CD14-positive monocyte (primary cell): ENCODE measurements around the gene IL17C. TPM values are rescaled to one million over a fixed set of nuclear protein-coding genes. Genes with fewer than 3 reads are reported as not detected.
A peak's percentile ranks its signal among the peaks of the same experiment; 100 is the strongest.
"Not testable (repeated sequence)": the region's sequence is repeated elsewhere in the genome, so short reads cannot be mapped to it uniquely, and the experiment has no call there.

Source experiments
- DNase-seq, 3 donors: peaks; one replicate each; pipeline ENCODE4 v3.0.0-alpha.2; 2011 to 2022
- H2AFZ ChIP-seq: 2 replicates; pipeline ENCODE4 v1.6.0; 2012; ENCODE audit warnings: mild to moderate bottlenecking, low read depth, low read length, inconsistent platforms; ENCODE audit not compliant: insufficient read depth, poor library complexity, severe bottlenecking
- H3K27ac ChIP-seq, 2 donors: 1 replicate in 1 of 2; 2 replicates in 1 of 2; pipeline ENCODE4 v1.5.1; 2012 to 2013; ENCODE audit warnings: low read length in 2 of 2, control low read depth in 1 of 2, inconsistent platforms in 1 of 2, low read depth in 1 of 2, mild to moderate bottlenecking in 1 of 2
- H3K27me3 ChIP-seq, 2 donors: one replicate each; pipeline versions ENCODE4 v1.6.0 to v1.6.1; 2011 to 2013; ENCODE audit warnings: low read length in 2 of 2; ENCODE audit not compliant: control insufficient read depth in 2 of 2, insufficient read depth in 2 of 2
- H3K36me3 ChIP-seq, 2 donors: replicated peaks in 1 of 2; 1 replicate in 1 of 2; 2 replicates in 1 of 2; pipeline versions ENCODE4 v1.5.1 to v1.6.1; 2012 to 2013; ENCODE audit warnings: low read length in 2 of 2, control low read depth in 1 of 2, inconsistent platforms in 1 of 2, mild to moderate bottlenecking in 1 of 2; ENCODE audit not compliant: insufficient read depth in 2 of 2, control insufficient read depth in 1 of 2
- H3K4me1 ChIP-seq, 2 donors: 1 replicate in 1 of 2; 2 replicates in 1 of 2; pipeline versions ENCODE4 v1.5.1 to v1.6.1; 2012 to 2013; ENCODE audit warnings: low read length in 2 of 2, control low read depth in 1 of 2, inconsistent platforms in 1 of 2, mild to moderate bottlenecking in 1 of 2, moderate library complexity in 1 of 2; ENCODE audit not compliant: insufficient read depth in 2 of 2, control insufficient read depth in 1 of 2
- H3K4me2 ChIP-seq: replicated peaks from 2 replicates; pipeline ENCODE3; 2012; ENCODE audit warnings: low read length, moderate library complexity, mild to moderate bottlenecking; ENCODE audit not compliant: poor library complexity, severe bottlenecking; ENCODE audit errors: extremely low read depth
- H3K4me3 ChIP-seq, 3 experiments: fragments of 200-600 bp in 1 of 3; sonication (generic) in 1 of 3; replicated peaks in 1 of 3; 1 replicate in 2 of 3; 2 replicates in 1 of 3; pipeline ENCODE4 v1.5.1; 2011 to 2013; ENCODE audit warnings: low read length in 3 of 3, mild to moderate bottlenecking in 3 of 3, control low read depth in 2 of 3, low read depth in 2 of 3, inconsistent platforms in 1 of 3, moderate library complexity in 1 of 3
- H3K79me2 ChIP-seq: 2 replicates; pipeline ENCODE4 v1.6.0; 2012; ENCODE audit warnings: mild to moderate bottlenecking, control low read depth, inconsistent platforms, low read length, moderate library complexity; ENCODE audit not compliant: insufficient read depth
- H3K9ac ChIP-seq: 2 replicates; pipeline ENCODE4 v1.6.0; 2017; ENCODE audit warnings: low read length, mild to moderate bottlenecking; ENCODE audit not compliant: insufficient read depth, poor library complexity, severe bottlenecking
- H3K9me3 ChIP-seq, 2 donors: replicated peaks in 1 of 2; 1 replicate in 1 of 2; 2 replicates in 1 of 2; pipeline versions ENCODE4 v1.5.1 to v1.6.1; 2012 to 2013; ENCODE audit warnings: low read length in 2 of 2, control low read depth in 1 of 2; ENCODE audit not compliant: control insufficient read depth in 1 of 2, insufficient read depth in 1 of 2
- H4K20me1 ChIP-seq: 2 replicates; pipeline ENCODE4 v1.6.0; 2012; ENCODE audit warnings: mild to moderate bottlenecking, low read length, control low read depth, moderate library complexity; ENCODE audit not compliant: insufficient read depth
- H3K27ac Mint-ChIP-seq, 7 donors: one replicate each; pipeline ENCODE4 v1.8.0; 2020; ENCODE audit warnings: mild to moderate bottlenecking in 7 of 7, mixed read lengths in 7 of 7, moderate library complexity in 6 of 7, inconsistent platforms in 2 of 7
- H3K27me3 Mint-ChIP-seq, 3 donors: one replicate each; pipeline ENCODE4 v1.8.0; 2021 to 2022; ENCODE audit warnings: low read depth in 3 of 3, mild to moderate bottlenecking in 3 of 3, mixed read lengths in 3 of 3, moderate library complexity in 3 of 3, inconsistent platforms in 1 of 3
- H3K36me3 Mint-ChIP-seq, 2 donors: one replicate each; pipeline ENCODE4 v1.8.0; 2020; ENCODE audit warnings: mixed read lengths in 2 of 2, inconsistent platforms in 1 of 2, mild to moderate bottlenecking in 1 of 2
- H3K4me1 Mint-ChIP-seq: one replicate; pipeline ENCODE4 v1.8.0; 2020; ENCODE audit warnings: mild to moderate bottlenecking, mixed read lengths
- H3K4me3 Mint-ChIP-seq, 2 donors: one replicate each; pipeline ENCODE4 v1.8.0; 2020; ENCODE audit warnings: mild to moderate bottlenecking in 2 of 2, mixed read lengths in 2 of 2, moderate library complexity in 1 of 2
- H3K9me3 Mint-ChIP-seq, 7 donors: one replicate each; pipeline ENCODE4 v1.8.0; 2020 to 2022; ENCODE audit warnings: mixed read lengths in 7 of 7, mild to moderate bottlenecking in 6 of 7, moderate library complexity in 6 of 7, inconsistent platforms in 2 of 7
- WGBS: methylation state at CpG from one replicate; pipeline ENCODE4 v1.1.5; 2013; ENCODE audit warnings: missing lambda C conversion rate; ENCODE audit not compliant: insufficient coverage; 5-methylcytosine and 5-hydroxymethylcytosine counted together
- intact Hi-C, 2 donors: fragments of 100-400 bp; cut with micrococcal nuclease; formaldehyde crosslinking; loops; one replicate each; pipeline versions ENCODE4 v1.15.0 to v1.15.1; 2023
- polyA plus RNA-seq, 3 donors: library from polyadenylated mRNA; depleted of rRNA in 1 of 3; unstranded in 2 of 3; stranded (reverse) in 1 of 3; fragments of 300-500 nt in 2 of 3; fragments of >200 nt in 1 of 3; fragmentation: Illumina TruSeq in 2 of 3; gene quantifications; 1 replicate in 2 of 3; 2 replicates in 1 of 3; pipeline ENCODE4 v1.2.3, GENCODE V29; 2012 to 2021
- TF ChIP-seq, protein P1 (sequence below): fragments of 200-600 bp; IDR thresholded peaks from one replicate; pipeline ENCODE4 v1.8.0; 2022; ENCODE audit warnings: antibody characterized with exemption, mild to moderate bottlenecking

IL17C gene
- polyA plus RNA-seq, 3 donors, result 0.08 TPM; not detected in 2

DNA sequence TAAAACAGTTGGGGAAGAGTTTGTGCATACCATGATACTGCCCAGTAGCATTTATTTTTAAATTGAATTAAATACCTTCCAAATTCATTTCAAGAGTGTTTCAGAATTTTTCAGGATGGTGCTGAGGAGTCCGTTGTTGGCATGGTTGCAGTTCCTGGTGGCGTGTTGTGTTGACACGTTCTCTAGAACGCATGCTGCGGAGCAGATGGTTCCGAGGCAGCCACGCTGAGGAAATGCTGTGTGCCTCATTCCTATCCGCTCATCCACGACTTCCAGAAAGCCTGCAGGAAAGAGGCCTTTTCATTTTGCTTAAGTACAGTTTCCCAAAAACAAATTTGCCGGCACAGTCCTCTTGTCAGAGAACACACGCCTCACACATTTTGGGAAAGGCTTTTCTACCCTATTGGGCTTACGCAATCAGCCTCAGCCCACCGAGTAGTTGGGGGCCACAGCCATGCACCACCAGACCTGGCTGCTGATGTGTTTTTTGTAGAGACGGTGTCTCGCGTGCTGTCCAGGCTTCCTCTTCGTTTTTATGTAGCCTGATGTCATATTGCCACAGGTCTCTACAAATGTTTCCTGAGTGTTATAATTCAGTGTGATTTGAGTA lies 32.1 kb upstream of the IL17C start:
- no peak overlapping the region for H3K27ac Mint-ChIP-seq
- H3K4me3 Mint-ChIP-seq, result no peak overlapping the region
- Histone ChIP-seq H3K9me3 (no peaks in the 10 kb centered on the region), H3K27me3 (no peaks in the 10 kb centered on the region), H3K27ac (no peak overlapping the region), H3K4me1 (peaks cover 4 to 12% of the 10 kb centered on the region in 2 donors), H4K20me1 (peaks cover 40% of the 10 kb centered on the region), H3K9ac (no peak overlapping the region), H3K36me3 (peaks cover 63 to 91% of the 10 kb centered on the region in 2 donors), H3K79me2 (no peaks in the 10 kb centered on the region), H3K4me3 (no peak overlapping the region), H2AFZ (no peak overlapping the region), H3K4me2 (no peak overlapping the region)
- WGBS, result 85% methylated on average over 16 of the region's 17 CpGs
- no peak for DNase-seq
- peaks cover 17% of the 10 kb centered on the region for H3K4me1 Mint-ChIP-seq
- H3K27me3 Mint-ChIP-seq, result peaks cover 0 to 3% (median 0%) of the 10 kb centered on the region in 3 donors
- H3K36me3 Mint-ChIP-seq, result peaks cover 60 to 89% of the 10 kb centered on the region in 2 donors
- H3K9me3 Mint-ChIP-seq, result no peaks in the 10 kb centered on the region
- intact Hi-C loops, result no loop called here
- TF ChIP-seq, protein P1, sequence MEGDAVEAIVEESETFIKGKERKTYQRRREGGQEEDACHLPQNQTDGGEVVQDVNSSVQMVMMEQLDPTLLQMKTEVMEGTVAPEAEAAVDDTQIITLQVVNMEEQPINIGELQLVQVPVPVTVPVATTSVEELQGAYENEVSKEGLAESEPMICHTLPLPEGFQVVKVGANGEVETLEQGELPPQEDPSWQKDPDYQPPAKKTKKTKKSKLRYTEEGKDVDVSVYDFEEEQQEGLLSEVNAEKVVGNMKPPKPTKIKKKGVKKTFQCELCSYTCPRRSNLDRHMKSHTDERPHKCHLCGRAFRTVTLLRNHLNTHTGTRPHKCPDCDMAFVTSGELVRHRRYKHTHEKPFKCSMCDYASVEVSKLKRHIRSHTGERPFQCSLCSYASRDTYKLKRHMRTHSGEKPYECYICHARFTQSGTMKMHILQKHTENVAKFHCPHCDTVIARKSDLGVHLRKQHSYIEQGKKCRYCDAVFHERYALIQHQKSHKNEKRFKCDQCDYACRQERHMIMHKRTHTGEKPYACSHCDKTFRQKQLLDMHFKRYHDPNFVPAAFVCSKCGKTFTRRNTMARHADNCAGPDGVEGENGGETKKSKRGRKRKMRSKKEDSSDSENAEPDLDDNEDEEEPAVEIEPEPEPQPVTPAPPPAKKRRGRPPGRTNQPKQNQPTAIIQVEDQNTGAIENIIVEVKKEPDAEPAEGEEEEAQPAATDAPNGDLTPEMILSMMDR, result no peak

DNA sequence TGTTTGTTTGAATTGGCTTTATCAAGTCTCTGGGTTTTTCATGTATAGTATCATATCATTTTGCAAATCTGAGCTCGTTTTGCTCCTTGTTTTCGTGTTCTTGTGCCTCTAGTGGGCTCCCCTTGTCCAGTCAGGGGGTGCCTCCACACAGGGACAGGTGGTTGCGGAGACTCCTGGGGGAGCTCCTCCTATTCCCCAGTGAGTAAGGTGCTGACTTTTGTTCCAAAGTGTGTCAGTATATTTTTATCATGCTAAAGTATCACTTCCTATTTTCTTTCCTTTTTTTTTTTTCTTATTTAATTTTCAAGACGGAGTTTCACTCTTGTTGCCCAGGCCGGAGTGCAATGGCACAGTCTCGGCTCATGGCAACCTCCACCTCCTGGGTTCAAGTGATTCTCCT lies 30.3 kb upstream of the IL17C start:
- H3K9me3 ChIP-seq, result no peaks in the 10 kb centered on the region
- peak overlapping the region in 5 of 7 donors; percentile 17 to 77 (median 30) for H3K27ac Mint-ChIP-seq
- H3K9ac ChIP-seq, result no peak overlapping the region
- H3K4me1 Mint-ChIP-seq, result peaks cover 17% of the 10 kb centered on the region
- H2AFZ ChIP-seq, result no peak overlapping the region
- peaks cover 48% of the 10 kb centered on the region for H4K20me1 ChIP-seq
- peaks cover 64 to 87% of the 10 kb centered on the region in 2 donors for H3K36me3 ChIP-seq
- TF ChIP-seq, protein P1, result no peak
- no peaks in the 10 kb centered on the region for H3K27me3 ChIP-seq
- H3K4me3 ChIP-seq, result no peak overlapping the region
- no peak overlapping the region for H3K4me3 Mint-ChIP-seq
- intact Hi-C loops, result no loop called here
- WGBS, result 0% methylated on average over 2 of the region's 6 CpGs
- no peak overlapping the region for H3K27ac ChIP-seq
- no peak for DNase-seq
- no peak overlapping the region for H3K4me2 ChIP-seq
- H3K9me3 Mint-ChIP-seq, result no peaks in the 10 kb centered on the region
- peaks cover 4 to 12% of the 10 kb centered on the region in 2 donors for H3K4me1 ChIP-seq
- H3K36me3 Mint-ChIP-seq, result peaks cover 55 to 89% of the 10 kb centered on the region in 2 donors
- no peaks in the 10 kb centered on the region for H3K27me3 Mint-ChIP-seq
- H3K79me2 ChIP-seq, result no peaks in the 10 kb centered on the region

DNA sequence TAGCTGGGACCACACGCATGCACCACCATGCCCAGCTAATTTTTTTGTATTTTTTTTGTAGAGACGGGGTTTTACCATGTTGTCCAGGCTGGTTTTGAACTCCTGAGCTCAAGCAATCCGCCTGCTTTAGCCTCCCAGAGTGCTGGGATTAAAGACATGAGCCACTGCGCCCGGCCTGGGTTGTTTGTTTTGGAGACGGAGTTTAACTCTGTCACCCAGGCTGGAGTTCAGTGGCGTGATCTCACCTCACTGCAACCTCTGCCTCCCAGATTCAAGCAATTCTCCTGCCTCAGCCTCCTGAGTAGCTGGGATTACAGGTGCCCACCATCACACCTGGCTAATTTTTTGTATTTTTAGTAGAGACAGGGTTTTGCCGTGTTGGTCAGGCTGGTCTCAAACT lies 28.9 kb upstream of the IL17C start:
- intact Hi-C loops, H3K9me3 ChIP-seq, H3K27me3 Mint-ChIP-seq, H3K4me3 ChIP-seq, H3K79me2 ChIP-seq, H3K9me3 Mint-ChIP-seq, H3K4me2 ChIP-seq, DNase-seq, H3K27me3 ChIP-seq, H3K27ac ChIP-seq, H3K9ac ChIP-seq, H2AFZ ChIP-seq, H3K4me3 Mint-ChIP-seq: not testable (repeated sequence)
- WGBS, result 100% methylated on average over 3 of the region's 8 CpGs
- Mint-ChIP-seq H3K36me3 (peaks cover 63 to 91% of the 10 kb centered on the region in 2 donors), H3K4me1 (peaks cover 17% of the 10 kb centered on the region), H3K27ac (peak overlapping the region in 1 of 7 donors; percentile 79)
- Histone ChIP-seq H3K4me1 (peaks cover 4 to 12% of the 10 kb centered on the region in 2 donors), H3K36me3 (peaks cover 76 to 91% of the 10 kb centered on the region in 2 donors), H4K20me1 (peaks cover 61% of the 10 kb centered on the region)
